Keratinocyte (primary cell): ENCODE data around the gene MYBBP1A.

Experiments used
- EZH2 ChIP-seq: IDR thresholded peaks from one replicate; pipeline ENCODE4 v1.6.1; 2012; ENCODE audit warnings: inconsistent platforms, mild to moderate bottlenecking, low read length, moderate library complexity
- TF ChIP-seq, protein P1 (sequence below), 3 experiments: IDR thresholded peaks in 1 of 3; conservative IDR thresholded peaks in 1 of 3; optimal IDR thresholded peaks in 1 of 3; 2 replicates in 2 of 3; 3 replicates in 1 of 3; pipeline versions ENCODE3 to v1.5.1; 2011; ENCODE audit warnings: low read length in 3 of 3, mild to moderate bottlenecking in 3 of 3, moderate library complexity in 2 of 3, control low read depth in 1 of 3, inconsistent platforms in 1 of 3; ENCODE audit not compliant: insufficient read depth in 2 of 3; ENCODE audit errors: extremely low read depth in 1 of 3

DNA sequence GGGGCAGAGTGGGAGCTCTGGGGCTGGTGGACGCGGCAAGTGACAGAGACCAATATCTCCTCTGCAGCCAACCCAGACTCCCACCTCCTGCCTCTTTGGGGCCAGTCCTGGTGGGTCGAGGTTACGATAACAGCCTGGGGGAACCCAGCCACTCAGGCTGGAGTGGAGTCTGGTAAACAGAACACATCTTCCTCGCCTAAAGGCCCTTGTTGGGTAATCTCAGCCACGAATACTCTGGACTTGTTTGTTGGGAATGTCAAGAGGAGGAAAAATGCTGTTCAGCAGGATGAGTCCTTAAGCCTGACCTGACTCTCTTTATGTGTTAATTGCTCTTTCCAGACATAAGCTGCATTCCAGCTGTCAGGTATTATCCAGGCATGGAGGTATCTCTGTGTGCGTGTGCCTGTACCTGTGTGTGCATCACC is 64.5 kb downstream of the MYBBP1A start:
- TF ChIP-seq, protein P1, sequence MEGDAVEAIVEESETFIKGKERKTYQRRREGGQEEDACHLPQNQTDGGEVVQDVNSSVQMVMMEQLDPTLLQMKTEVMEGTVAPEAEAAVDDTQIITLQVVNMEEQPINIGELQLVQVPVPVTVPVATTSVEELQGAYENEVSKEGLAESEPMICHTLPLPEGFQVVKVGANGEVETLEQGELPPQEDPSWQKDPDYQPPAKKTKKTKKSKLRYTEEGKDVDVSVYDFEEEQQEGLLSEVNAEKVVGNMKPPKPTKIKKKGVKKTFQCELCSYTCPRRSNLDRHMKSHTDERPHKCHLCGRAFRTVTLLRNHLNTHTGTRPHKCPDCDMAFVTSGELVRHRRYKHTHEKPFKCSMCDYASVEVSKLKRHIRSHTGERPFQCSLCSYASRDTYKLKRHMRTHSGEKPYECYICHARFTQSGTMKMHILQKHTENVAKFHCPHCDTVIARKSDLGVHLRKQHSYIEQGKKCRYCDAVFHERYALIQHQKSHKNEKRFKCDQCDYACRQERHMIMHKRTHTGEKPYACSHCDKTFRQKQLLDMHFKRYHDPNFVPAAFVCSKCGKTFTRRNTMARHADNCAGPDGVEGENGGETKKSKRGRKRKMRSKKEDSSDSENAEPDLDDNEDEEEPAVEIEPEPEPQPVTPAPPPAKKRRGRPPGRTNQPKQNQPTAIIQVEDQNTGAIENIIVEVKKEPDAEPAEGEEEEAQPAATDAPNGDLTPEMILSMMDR (optimal IDR thresholded peaks at IDR 0.05 in 1 of 3, IDR thresholded peaks at IDR 0.05 in 1 of 3, conservative IDR thresholded peaks at IDR 0.05 in 1 of 3; ENCODE audit: extremely low read depth in 1 of 3, insufficient read depth in 2 of 3, low read length in 3 of 3), result no peak
- no peak for TF ChIP-seq EZH2
